Uterine smooth muscle cell (primary cell): ENCODE results near the gene DIO2. TPM values are rescaled to one million over a fixed set of nuclear protein-coding genes. Genes with fewer than 3 reads are reported as not detected.

Experiments
- total RNA-seq: library from RNA; depleted of rRNA; stranded (reverse); fragments of >200 nt; gene quantifications from 2 replicates; pipeline ENCODE4 v1.2.3, GENCODE V29; 2014

The DIO2 gene
- 1.00 and 4.3 TPM in 2 replicates for total RNA-seq

DNA sequence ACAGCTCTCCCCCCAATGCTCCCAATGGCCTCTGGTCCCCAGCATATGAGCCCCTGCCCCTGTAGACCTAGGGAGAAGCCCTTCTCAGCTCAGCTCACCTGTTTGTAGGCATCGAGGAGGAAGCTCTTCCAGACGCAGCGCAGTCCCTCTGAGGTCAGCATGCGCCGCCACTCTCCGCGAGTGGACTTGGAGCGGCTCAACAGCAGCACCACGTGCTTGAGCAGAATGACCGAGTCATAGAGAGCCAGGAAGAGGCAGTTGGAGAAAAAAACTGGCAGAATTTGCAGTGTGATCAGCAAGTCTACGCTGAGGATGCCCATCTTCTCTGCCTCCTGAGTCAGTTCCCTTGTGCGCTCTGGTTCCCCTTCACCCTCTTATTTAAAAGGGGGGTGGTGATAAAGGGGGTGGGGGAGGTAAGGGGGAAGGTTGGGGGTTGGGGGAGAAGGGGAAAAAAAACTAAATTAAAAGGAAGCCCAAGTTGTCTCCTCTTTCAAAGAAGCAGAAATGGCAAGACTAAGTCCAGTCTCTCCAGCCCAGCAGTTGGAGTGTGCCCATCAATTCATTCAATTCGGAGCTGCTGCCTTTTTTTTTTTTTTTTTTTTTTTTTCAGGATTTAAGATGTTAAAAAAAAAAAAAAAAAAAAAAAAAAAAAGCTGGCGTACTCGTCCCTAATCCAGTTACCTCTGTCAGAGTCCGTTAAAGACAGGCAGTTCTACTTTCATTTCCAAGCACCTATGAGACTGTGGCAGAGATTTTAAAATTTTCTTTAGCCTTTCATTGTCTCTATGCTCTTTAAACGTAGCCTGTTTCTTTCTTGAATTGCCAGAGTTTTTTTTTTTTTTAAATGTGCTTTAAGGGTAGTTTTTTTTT is at the start of gene DIO2:
TSS of gene DIO2 (minus strand) at position 352 of the 870 bp plus-strand sequence. CDS start at position 320, 32 bp downstream.

